ENCODE data around the gene WDR76.
A peak's percentile ranks its signal among the peaks of the same experiment; 100 is the strongest.
"Not testable (repeated sequence)": the region's sequence is repeated elsewhere in the genome, so short reads cannot be mapped to it uniquely, and the experiment has no call there.

The WDR76 gene

DNA sequence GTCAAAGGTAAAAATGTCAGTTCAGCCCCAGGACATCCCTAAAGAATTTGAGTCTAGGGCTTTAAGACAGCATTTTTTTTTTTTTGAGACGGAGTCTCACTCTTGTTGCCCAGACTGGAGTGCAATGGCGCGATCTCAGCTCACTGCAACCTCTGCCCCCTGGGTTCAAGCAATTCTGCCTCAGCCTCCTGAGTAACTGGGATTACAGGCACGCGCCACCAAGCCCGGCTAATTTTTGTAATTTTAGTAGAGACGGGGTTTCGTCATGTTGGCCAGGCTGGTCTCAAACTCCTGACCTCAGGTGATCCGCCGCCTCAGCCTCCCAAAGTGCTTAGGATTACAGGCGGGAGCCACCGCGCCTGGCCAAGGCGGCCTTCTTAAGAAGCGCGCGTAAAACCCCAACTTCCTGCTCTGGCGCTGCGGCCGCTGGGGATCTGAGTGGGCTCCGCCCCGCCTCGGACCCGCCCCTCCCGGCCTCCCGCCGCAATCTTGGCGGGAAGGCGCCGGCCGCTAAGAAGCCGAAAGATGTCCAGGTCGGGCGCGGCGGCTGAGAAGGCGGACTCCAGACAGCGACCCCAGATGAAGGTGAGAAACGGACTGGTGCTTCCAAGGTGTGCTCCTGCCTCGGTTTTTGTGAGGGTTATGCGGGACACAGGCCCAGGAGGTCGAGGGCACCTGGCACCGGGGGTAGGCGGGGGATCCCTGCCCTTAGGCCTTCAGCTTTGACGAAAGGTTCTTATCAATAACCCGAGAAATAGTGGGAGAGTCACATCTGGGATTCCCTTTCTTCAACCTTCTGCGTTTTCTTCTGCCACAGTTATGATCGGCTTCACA lies at the start of gene WDR76:
WDR76 (plus strand) TSS at position 495 of the 834 bp plus-strand sequence; CDS start at position 526, 31 bp downstream.
- DNase-seq, result peak; percentile 26

DNA sequence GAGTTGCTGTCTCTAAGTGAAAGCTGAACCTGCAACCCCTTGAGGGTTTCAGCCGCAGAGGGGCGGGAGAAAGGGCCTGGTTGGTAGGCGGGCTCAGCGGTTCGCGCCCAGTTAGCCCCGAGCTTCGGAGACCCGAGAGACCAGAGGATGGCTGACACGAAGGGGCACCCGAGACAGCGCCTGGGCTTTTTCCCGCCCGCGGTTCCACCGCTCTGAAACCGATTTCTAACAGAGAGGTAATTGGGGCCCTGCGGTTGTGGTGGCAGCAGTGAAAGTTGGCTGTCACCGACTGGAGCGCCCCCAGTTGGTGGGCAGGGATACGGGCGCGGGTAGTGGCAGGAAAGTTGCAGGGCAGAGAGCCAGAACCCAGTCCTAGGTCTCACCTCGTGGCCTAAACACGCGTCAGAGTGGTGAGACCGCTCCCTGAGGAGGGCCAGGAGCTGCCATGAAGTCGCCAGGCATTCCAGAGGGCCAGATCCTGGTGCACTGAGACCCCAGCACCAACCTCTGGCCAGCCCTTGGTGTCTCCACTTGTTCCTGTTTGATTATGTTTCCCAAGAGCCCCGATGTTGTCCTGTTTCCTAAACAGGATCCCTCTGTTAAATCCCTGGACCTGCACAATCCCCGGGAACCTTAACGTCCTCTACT lies 49.4 kb upstream of the WDR76 start:
- DNase-seq, result peak; percentile 52

DNA sequence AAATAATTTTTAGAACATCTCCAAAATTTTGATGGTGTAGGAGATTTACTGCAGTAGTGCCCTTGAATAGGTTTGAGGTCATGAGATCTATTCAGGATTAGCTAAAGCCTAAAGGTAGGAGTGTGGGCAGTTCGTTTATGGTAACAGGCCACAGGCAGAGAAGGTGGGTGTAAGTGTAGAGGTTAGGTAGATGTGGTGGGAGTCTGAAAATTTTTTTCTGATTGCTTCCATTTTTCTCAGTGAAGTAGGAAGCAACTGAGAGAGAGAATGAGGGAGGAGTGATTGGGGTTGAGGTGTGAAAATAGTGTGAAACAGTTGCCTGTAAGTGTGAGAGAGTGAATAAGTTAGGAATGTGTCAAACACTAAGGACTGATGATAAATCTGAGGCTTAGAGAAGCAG lies 47.8 kb upstream of the WDR76 start:
- DNase-seq, result no peak

DNA sequence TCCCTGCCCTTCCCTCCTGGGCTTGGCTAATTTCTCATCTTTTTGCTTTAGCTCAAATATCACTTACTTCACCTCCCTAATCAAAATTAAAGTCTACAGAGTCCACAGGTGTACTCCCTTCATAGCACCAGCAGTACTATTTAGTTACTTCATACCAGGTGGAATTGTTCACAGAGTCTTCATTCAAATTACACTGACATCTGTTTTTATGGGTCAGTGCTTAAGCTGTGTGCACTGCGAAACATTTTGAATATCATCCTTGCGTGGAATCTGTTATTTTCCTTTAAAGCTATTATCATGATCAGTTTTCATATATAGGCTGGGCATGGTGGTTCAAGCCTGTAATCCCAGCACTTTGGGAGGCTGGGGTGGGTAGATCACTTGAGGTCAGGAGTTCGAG lies 37.4 kb upstream of the WDR76 start:
- DNase-seq, result no peak

DNA sequence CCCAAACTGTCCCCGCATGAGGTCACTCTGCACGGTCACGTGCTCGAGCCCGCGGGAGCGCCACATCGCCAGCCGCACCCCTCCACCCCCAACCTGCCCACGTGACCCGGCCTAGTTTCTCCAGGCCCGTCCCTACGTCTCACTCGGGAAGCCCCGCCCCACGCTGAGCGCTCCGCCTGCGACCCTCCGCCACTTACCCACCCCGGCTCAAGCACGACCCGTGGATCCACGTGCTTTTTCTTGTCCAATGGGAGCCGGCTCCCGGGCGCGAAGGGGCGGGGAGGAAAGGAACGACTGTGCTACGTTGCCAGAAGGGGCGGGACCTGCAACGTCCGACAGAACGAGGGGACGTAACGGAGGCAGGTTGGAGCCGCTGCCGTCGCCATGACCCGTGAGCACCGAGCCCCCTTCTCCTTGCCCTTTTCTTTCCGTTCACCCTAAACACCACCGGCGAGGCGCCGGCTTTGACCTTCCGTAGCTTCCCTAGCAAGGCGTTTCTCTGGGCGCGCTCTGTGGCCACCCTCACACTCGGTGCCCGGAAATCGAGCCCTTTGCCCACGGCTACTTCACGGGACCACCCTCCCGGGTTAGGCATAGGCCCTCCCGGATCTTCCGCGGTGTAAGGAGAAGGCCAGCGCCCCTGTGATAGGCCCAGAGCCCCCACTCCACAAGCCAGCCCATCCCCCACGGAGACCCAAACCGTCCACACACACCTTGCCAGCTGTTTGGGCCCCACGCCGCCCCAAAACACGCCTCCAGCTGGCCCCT lies 34.6 kb upstream of the WDR76 start, which contains the start of gene SERF2:
SERF2 (plus strand) TSS at position 328 of the 768 bp plus-strand sequence; CDS start at position 385, 57 bp downstream.
- peak; percentile 83 for DNase-seq

DNA sequence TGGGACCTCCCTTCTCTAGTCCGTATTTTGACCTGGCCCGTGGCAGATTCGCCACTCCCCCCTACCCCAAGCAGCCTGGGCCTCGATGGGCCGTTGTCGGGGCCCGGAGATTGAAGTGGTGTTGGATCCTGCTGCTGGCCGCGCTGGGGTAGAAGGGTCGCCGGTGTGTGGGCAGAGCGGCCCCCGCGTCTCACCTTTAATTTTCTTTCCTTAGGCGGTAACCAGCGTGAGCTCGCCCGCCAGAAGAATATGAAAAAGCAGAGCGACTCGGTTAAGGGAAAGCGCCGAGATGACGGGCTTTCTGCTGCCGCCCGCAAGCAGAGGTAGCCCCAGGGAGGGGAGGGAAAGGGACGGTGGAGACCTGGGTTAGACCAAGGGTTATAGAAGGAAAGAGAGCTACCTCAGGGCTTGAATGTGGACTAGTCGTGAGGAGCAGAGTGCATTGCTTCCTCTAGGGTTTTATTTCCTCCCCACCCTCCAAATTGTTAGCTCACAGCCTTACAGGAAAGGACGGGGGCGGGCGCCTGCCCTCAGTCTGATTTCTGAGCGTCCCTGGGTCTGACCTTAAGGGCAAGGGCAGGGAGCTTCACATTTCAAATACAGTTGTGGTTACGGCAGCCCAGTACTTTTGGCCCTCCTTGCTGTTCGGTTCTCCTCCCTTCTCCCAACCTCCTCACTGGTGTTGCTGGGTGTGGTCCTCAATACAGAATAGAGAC lies 33.9 kb upstream of the WDR76 start:
- no peak for DNase-seq

DNA sequence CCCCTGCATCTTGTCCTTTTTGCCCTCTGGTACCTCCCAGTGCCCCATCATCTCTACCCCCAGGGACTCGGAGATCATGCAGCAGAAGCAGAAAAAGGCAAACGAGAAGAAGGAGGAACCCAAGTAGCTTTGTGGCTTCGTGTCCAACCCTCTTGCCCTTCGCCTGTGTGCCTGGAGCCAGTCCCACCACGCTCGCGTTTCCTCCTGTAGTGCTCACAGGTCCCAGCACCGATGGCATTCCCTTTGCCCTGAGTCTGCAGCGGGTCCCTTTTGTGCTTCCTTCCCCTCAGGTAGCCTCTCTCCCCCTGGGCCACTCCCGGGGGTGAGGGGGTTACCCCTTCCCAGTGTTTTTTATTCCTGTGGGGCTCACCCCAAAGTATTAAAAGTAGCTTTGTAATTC lies 33.2 kb upstream of the WDR76 start:
- no peak for DNase-seq

DNA sequence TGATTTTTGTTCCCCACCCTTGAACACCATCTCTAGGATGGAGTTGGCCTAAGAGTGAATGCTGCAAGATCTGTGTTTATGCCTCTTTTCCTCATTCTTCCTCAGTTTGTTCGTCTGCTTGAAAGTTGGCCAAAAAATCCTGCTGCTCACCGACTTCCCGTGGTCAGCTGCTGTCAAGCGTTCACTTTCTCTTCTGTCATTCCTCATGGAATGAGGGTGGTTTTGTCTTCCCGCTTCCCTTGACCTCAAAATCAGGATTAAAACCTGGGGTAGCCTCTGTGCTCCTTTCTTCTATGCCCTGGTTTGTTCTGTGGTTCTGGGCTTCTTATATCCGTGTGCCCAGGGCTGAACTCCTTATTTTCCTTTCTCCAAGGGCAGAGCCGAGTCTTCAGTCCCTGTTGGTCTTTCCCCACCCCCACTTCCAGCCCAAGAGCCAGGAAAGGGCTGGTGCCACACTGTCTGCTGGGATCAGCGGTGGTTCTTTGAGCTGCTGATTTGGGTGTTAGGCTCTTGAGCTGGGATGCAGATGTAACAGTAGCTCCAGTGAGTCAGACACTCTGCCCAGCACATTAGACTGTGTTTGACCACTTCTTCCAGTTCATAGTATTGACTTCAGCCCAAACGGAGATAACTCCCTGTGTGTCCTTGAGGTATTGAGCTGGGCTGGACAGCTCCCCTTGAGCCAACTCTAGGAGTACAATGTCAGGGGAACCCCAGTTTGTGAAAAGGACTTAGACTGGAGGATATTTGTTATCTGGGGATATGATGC lies 32.3 kb upstream of the WDR76 start:
- no peak for DNase-seq

DNA sequence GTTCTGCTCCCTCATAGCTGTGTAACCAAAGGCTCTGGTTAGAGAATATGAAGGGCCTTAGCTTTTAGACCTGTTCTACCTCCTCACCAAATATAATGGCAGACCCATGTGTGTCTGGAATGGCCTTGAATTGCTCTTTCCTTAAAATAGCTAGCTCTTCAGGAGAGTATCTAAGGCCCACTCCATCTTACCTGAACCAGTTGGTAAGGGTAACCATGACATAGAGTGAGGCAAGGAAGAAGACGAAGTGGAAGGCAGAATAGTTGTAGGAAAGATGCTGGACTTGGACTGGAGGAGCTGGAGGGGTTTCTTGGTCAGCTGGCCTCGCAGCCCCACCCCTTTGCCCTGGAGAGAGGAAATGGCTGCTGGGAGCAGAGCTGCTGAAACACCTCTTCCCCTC lies 31.6 kb upstream of the WDR76 start:
- no peak for DNase-seq

DNA sequence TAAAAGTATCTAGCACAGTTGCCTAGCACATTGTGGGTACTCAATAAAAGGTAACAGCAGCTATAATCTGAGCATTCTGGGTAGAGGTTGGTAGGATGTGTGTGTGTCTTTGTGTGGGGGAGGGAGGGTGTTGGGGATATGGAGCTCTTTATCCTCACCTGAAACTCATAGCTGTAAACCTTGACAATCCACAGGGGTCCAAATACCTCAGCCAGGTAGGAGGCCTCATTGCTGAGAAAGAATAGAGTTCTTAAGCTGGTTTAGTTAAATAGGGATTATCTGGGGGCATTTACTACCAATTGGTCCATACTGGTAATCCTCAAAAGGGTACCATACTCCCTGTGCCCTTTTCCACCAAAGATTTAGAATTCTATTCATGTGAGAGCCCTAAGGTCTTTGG lies 30.8 kb upstream of the WDR76 start:
- no peak for DNase-seq

DNA sequence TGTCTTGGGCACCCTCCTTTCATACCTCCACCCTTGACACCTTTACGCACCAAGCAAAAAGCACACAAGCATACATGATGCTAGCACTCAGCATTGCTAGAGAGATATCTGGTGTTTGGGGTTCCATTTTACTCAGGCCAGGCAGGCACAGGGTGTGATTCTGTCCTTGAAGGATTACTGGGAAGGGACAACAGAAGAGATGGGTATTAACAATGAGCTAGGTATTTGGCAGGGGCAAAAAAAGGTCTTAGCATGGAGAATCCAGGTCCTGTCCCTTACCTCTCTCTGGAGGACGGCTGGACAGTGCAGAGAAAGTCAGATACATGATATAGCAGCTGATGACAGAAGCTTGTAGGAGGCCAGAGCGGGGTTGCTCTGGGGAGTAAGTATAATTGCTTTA lies 30.2 kb upstream of the WDR76 start:
- no peak for DNase-seq

DNA sequence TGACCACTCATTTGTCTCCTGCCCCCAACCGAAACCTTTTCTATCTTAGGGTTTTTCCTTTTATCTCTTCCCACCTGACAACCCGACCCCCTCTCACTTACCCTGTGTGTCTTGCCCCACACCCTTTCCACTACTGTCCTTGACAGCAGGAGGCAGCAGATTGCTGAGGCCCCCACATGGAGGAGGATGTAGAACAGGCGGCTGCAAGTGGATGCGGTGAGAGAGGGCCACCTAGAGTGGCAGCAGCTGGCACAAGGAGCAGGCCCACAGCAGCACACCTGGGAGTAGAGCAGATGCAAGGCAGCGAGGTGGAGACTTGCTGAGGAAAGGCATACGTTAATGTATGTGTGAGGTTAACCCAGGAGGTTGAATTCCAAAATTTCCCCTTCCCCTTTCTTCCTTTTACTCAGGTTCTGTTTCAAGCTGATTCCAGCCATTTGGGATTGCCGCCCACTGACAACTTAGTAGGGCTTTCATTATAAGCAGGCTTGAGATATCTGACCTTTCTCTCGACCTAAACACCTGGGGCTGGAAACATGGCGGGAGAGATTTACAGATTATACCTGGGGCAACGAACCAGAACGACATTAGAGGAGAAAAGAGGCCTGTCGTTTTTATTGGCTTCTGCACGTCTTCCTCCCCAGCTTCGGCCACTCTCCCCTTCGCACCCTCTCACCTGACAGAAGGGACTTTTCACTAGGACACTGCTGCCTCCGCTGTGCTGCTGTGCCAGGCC lies 27.4 kb upstream of the WDR76 start:
- no peak for DNase-seq

DNA sequence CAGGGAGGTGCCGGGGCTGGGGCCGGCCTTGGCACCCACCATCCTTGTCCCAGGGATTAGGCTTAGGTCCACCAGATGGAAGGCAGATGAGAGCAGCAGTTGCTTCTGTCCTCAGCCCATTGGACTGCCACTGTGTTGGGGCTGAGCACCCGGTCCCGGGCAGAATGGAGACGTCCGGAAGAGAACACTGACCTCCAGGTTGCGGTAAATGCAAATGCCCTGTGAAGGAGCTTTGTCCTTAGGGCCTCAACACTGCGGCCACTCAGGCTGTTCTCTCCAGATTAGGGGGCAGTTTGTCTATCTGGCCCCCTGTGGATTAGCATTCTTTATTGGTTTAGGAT lies 26.9 kb upstream of the WDR76 start, which contains the start of gene SERINC4:
SERINC4 (minus strand) TSS at position 276 of the 341 bp plus-strand sequence; CDS start at position 42, 234 bp downstream.
- DNase-seq, result no peak

DNA sequence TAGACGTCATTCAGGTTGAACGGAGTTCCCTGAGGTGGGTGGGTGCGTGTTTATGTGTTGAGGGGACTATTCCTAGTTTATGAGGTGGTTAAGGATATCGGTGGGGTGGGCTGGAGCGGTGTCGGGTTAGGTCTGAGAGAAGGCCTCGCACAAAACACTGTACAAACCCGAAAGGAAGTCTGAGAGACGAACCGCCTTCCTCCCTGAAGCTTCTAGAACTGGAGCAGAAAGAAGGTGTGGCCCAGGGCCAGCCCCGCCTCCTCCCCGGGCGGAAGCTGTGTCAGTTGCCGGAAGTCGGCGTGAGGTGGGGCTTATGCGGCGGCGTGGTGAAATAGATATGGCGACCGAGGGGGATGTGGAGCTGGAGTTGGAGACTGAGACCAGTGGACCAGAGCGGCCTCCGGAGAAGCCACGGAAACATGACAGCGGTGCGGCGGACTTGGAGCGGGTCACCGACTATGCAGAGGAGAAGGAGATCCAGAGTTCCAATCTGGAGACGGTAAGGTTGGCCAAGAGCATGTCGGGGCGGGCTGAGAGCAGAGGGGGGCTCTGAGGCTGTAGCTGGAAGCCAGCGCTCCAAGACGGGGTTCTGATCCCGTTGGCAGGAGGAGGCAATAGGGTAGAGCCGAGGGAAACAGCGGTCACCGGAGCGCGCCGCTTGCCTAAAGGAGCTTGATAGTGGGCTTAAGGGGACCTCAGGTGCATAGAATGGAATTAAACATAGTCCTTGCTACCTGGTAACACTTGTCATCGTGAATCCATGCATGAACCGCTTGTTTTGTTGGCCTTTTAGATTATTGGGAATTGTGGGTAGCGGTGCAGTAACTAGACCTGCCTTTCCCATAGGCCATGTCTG lies 26.3 kb upstream of the WDR76 start, which contains the start of gene HYPK:
HYPK (plus strand) TSS at position 314 of the 856 bp plus-strand sequence; CDS start at position 338, 24 bp downstream.
- peak; percentile 31 for DNase-seq

DNA sequence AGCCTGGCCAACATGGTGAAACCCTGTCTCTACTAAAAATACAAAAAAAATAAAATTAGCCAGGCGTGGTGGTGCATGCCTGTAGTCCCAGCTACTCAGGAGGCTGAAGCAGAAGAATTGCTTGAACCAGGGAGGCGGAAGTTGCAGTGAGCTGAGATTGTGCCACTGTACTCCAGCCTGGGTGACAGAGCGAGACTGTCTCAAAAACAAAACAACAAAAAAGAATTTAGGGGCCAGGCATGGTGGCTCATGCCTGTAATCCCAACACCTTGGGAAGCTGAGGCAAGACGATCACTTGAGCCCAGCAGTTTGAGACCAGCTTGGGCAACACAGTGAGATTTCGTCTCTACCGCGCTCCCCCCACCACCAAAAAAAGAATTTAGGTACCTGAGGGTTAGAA lies 24.1 kb upstream of the WDR76 start:
- DNase-seq, result not testable (repeated sequence)

DNA sequence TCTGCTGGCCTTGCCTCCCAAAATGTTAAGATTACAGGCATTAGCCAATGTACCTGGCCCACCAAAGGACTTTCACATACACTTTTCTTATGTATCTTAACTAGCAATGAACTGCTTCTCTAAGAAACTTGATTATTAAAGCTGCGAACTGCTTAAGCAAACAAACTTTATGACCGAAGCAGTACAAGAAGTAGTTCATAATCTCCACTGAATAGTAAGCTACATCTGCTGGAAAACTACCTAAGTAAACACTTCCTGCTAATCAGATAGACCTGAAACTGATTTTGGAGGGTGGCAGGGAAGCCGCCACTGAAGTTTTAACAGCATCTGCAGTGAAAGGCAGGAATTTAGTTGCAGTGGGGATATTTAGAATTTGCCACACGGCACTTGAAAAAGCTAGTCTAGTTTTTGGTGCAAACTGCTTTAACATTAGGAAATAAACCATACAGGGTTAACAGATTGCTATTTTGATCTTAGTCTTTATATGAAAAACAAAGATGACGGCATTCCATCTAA lies 18.3 kb upstream of the WDR76 start:
- no peak for DNase-seq

DNA sequence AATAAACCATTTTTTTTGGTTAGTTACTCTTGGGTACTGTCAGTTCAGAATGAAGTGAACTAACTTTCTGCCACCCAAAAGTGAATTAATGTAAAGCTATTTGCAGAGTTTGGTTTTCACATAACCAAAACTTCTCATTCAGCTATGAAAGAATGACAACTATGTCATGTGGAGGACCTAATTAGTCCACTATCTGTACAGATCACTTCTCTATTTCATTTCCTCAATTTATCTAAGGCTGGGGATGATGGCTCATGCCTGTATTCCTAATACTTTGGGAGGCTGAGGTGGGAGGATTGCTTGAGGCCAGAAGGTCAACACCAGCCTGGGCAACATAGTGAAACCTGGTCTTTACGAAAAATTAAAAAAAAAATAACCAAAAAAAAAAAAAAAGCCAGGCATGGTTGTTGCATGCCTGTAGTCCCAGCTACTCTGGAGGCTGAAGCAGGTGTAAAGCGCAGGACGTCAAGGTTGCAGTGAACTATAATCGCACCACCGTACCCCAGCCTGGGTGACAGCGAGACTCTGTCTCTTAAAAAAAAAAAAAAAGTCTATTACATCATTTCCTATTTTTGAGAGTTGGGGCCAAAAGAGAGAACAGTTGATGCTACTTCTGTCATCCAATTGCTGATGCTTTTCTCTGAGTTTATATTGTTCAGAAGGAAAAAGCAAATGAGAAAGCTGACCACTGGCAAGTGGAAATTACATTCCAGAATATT lies 17.7 kb upstream of the WDR76 start:
- no peak for DNase-seq

DNA sequence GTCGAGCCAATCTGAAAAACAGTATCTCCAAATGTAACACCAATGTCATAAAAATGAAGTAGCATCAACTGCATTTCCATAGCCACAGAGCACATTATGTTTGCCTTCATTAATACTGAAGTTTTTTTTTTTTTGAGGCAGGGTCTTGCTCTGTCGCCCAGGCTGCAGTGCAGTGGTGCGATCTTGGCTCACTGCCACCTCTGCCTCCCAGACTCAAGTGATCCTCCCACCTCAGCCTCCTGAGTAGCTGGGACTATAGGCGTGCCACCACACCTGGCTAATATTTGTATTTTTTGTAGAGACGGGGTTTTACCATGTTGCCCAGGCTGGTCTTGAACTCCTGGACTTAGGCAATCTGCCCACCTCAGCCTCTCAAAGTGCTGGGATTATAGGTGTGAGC lies 11.7 kb upstream of the WDR76 start:
- not testable (repeated sequence) for DNase-seq

DNA sequence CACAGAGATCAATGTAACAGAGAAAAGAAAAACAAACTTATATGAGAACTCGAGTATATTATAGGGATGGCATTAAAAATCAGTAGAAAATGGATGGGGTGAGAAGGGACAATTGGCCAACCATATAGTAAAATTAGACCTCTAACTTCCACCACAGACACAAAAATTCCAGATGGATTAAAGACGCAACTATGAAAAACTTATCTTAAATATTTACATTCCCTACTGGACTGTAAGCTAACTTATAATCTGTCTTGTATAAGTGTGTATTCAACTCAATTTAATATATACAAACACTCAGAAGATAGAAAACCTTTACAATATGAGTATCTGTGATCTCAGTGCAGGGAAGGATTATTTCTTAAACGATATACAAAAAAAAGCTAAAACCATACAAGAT lies 5.3 kb upstream of the WDR76 start:
- DNase-seq, result no peak

Data from GF-D8 (cell line).